Measurements from ENCODE around the gene BHLHE40.

DNA sequence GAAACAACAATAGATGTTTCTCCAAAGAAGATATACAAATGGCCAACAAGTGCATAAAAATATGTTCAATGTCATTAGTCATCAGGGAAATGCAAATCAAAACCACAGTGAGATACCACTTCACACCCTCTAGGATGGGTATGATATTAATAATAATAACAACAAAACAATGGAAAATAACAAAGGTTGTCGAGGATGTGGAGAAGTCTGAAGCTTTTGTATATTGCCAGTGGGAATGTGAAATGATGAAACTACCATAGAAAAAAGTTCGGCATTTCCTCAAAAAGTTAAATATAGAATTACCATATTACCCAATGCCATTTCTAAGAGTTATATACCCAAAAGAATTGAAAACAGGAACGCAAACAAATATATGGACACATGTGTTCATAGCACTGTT is 10.8 kb downstream of the BHLHE40 start:
- TF ChIP-seq POLR2A (IDR thresholded peaks at IDR 0.05; ENCODE audit: low read length) (no peak), GATA1 (IDR thresholded peaks at IDR 0.05; ENCODE audit: low read depth, low read length) (no peak)
